Measurements from ENCODE around the gene C15orf39.
"Not testable (repeated sequence)": the region's sequence is repeated elsewhere in the genome, so short reads cannot be mapped to it uniquely, and the experiment has no call there.

Gene C15orf39

GRCh38 chr15:75213212-75213767 is 11.6 kb downstream of the C15orf39 start:
- DNase-seq = no peak

GRCh38 chr15:75213768-75214221 is 12.1 kb downstream of the C15orf39 start:
- DNase-seq = no peak

- DNase-seq = no peak
Measured at GRCh38 chr15:75214293-75215096, 12.8 kb downstream of the C15orf39 start.

GRCh38 chr15:75215107-75216004 is 13.7 kb downstream of the C15orf39 start:
- DNase-seq = no peak

- DNase-seq = no peak
Measured at GRCh38 chr15:75217012-75217411, 15.3 kb downstream of the C15orf39 start.

- DNase-seq = not testable (repeated sequence)
Measured at GRCh38 chr15:75217574-75217973, 15.9 kb downstream of the C15orf39 start.

GRCh38 chr15:75219507-75219929 is 17.8 kb downstream of the C15orf39 start:
- DNase-seq = not testable (repeated sequence)

GRCh38 chr15:75223688-75224087 is 22.0 kb downstream of the C15orf39 start:
- DNase-seq = no peak

- DNase-seq = no peak
Measured at GRCh38 chr15:75224281-75224680, 22.6 kb downstream of the C15orf39 start.

GRCh38 chr15:75225102-75225836 is 23.6 kb downstream of the C15orf39 start:
- not testable (repeated sequence) for DNase-seq

GRCh38 chr15:75225951-75226732 is 24.5 kb downstream of the C15orf39 start:
- DNase-seq = no peak

- not testable (repeated sequence) for DNase-seq
Measured at GRCh38 chr15:75227112-75227511, 25.4 kb downstream of the C15orf39 start.

- no peak for DNase-seq
Measured at GRCh38 chr15:75227663-75228280, 26.1 kb downstream of the C15orf39 start.

GRCh38 chr15:75228787-75229186 is 27.1 kb downstream of the C15orf39 start:
- no peak for DNase-seq

- no peak for DNase-seq
Measured at GRCh38 chr15:75229191-75230015, 27.7 kb downstream of the C15orf39 start.

GRCh38 chr15:75230016-75230343 is 28.3 kb downstream of the C15orf39 start:
- no peak for DNase-seq

GRCh38 chr15:75230551-75231371 is 29.1 kb downstream of the C15orf39 start:
- no peak for DNase-seq

GRCh38 chr15:75231836-75232235 is 30.2 kb downstream of the C15orf39 start:
- no peak for DNase-seq

- no peak for DNase-seq
Measured at GRCh38 chr15:75232252-75232813, 30.7 kb downstream of the C15orf39 start.
